Epidermal melanocyte (primary cell): ENCODE data around the gene ADGB.
"Not testable (repeated sequence)": the region's sequence is repeated elsewhere in the genome, so short reads cannot be mapped to it uniquely, and the experiment has no call there.

ENCODE experiments used
- DNase-seq: peaks from one replicate; pipeline ENCODE4 v3.0.0; 2011; ENCODE audit warnings: low spot score; ENCODE audit not compliant: insufficient read length

ADGB gene

GRCh38 chr6:146753306-146753705 lies 154.5 kb downstream of the ADGB start:
- no peak for DNase-seq

- no peak for DNase-seq
Measured at GRCh38 chr6:146767632-146768031, 168.9 kb downstream of the ADGB start.

DNA sequence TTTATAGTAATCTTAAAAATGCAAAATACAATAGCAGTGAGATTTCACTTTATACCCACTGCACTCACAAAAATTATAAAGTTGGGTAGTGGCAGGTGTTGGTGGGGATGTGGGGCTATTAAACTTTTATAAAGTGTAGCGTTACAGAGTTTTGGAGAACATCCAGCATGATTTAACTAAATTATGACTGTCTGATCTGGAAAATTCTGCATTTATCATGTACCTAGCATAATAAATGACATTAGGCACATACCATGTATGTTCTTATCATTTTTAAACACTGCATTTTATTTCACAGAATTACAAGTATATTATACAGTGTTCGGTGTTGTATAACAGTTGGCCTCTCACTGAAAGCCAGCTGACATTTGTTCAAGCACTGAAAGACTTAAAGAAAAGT lies 169.9 kb downstream of the ADGB start:
- no peak for DNase-seq

DNA sequence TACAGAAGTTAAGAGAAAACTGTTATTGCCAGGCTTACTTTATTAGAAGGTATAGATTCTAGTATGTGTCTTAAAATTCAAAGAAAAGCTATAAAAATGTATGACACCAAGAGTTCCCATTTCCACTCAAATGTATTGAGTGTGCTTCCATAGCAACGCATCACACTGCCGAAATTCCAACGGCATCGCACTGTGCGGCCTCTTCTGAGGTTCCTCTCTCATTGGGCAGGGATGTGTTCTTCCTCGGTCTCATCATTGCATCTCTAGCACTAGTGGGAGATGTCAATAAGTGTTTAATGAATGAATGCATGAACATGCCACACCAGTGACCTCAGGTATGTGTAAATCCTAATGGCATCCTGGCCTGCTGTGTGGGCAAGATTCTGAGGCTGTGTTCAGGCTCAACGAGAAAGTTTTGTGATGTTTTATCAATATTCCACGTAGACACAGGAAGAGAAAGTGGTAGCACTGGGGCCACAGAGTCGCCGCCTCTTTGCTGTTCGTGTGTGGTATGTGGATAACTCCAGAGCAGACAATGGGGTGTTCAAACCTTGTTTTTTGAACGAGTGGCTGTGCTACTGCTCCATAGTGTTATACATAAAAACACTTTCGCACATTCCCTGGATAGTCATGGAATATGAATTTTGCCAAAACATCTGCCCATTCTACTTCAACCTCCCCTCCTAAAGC lies 171.6 kb downstream of the ADGB start:
- DNase-seq: no peak

DNA sequence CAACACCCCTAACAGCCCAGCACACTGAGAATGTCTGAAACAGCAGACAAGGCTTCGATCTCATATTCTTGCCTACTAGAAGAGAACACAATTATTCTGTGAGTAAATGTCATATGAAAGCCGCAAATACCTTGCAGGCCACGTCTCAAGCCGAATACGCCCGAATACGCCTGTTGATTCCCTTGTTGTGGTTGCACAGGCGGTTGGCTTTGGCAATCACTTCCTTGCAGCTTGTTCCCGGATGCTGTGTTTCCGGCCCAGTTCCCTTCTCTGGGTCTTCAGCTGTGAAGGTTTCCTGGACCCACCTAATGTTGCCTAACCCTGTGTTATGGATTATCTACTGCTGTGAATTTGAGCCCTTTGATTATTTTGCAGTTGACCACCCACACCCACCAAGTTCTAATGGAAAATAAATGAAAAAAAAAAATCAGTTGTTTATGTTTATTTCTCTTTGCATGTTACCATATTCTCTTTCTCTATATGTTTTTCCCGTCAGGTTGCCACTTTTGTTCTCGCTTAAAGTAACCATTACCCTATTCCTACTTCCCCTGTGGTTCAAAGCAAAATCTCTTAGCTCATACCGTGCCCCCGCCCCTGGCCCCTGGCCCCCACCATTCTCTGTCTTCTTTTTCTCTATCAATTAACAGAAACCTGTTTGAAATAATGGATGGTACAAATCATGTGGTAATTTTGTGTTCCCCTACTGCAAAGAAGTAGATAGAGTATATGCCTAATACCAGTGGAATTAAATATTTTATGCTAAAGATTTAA lies 172.4 kb downstream of the ADGB start:
- no peak for DNase-seq

DNA sequence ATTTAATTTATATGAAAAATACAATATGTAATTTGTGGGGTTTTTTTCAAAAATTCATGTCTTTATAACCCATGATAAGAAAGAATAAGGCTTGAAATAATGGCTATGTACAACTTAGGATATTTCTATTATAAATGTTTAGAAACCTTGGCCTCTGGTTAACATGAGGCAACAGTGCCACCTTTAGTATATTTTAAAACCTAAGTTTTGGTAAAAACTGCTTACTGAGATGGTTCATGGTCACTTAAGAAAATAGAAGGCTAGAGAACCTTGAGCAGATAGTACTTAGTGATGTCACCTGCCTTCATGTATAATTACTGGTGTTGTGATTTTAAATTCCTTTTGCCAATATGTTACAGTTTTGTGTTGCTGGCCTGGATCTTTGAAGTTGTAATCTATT lies 176.4 kb downstream of the ADGB start:
- no peak for DNase-seq

GRCh38 chr6:146781836-146782235 lies 183.1 kb downstream of the ADGB start:
- DNase-seq: no peak

GRCh38 chr6:146785001-146785585 lies 186.3 kb downstream of the ADGB start:
- DNase-seq: no peak

DNA sequence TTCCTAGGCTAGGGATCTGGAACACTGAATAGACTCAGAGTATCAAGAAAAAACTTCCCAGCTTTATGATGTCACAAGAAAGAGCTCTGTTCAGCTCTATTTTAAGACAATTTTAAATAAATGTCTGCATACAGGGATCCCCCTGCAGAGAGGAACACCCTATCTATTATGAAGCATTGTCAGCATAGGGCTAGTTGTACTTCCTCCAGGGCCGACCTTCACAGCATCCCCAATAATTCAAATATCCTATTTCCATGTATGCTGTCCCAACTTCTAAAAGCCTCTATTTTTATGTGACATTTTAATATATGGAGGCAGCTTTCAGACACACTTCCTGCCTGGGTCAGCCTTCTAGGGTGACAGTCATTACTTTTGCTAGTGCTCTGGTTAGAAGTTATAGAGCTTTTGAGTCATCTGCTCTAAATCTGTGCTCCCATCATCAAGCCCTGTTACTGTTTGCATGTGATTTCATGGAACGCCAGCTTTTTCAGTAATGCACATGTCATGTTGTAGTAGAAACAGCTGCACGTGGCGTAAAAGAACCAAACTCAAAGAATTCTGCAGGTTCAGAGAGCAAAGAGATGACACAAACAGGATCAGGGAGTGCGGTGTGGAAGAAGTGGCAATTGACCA lies 189.2 kb downstream of the ADGB start:
- DNase-seq: no peak

DNA sequence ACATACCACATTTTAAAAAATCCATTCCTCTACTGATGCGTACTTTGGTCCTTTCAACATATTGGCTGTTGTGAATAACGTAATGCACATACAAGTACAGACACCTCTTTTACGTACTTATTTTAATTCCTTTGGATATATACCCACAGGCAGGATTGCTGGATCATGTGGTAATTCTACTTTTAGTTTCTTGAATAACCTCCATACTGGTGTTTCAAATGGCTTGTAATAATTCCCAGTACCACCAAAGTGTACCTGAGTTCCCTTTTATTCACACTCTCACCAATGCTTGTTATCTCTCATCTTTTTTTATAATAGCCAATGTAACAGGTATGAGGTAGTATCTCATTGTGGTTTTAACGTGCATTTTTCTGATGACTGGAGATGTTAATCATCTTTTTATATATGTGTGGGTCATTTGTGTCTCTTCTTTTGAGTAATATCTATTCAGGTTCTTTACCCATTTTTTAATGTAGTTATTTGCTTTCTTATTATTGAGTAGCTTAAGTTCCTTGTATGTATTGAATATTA lies 191.9 kb downstream of the ADGB start:
- no peak for DNase-seq

DNA sequence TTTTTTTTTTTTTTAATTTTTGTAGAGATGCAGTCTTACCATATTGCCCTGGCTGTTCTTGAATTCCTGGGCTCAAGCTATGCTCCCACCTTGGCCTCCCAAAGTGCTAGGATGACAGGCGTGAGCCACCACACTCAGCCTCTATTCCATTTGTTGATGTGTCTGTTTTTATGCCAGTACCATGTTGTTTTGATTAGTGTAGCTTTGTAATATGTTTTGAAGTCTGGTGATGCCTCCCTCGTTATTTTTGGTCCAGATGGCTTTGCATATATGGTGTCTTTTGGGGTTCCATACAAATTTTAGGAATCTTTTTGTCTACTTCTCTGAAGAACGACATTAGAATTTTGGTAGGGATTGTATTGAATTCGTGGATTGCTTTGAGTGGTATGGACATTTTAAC lies 193.2 kb downstream of the ADGB start:
- no peak for DNase-seq

DNA sequence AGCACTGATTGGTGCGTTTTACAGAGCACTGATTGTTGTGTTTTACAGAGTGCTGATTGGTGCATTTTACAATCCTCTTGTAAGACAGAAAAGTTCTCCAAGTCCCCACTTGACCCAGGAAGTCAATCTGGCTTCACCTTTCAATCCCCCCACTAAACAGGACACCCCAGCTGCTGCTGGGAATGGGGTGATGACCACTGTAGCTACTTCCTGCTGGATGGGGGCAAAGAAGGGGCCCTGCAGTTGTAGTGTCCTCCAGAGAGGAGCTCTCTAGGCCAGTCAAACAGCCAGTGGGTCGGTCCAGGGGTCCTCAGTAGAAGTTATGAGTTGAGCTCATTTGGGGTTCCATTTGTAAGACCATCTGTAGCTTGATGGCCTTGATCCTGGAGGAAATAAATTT lies 194.4 kb downstream of the ADGB start:
- not testable (repeated sequence) for DNase-seq

- no peak for DNase-seq
Measured at GRCh38 chr6:146795479-146796133, 196.8 kb downstream of the ADGB start.

DNA sequence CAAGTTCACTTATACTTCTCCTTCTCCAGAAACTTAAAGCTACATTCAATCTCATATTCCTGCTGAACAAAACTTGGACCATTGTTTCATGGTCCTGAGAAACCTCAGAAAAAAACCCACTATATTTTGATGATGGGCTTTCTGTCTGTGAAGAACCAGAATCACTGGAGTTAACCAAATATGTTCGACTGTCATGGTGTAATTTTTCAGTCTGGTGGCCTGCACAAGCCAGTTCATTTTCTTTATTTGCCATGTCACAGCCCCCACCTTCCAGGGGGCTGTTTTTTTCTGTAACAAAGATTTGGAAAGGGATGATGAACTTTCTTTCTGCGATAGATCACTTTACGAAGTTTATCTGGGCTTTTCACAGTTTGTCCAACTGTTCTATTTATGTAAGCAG lies 204.4 kb downstream of the ADGB start:
- DNase-seq: not testable (repeated sequence)

DNA sequence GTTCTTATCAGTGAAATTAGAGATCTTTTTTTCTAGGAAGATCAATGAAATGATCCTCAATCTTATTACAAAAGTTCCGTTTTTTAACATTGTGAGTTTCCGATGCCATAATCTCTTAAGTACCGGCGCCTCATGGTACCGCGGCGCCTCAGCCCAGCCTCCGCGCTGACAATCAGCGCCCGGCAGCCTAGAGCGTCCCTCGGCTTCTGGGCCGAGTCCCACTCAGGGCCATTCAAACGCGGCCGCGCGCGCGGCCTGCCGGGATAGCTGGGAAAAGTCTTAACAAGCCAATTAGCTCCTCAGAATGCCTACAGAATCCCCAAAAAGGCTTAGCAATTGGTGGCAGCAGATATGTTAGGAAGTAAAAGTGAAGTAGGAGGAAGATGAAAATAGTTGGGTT lies 204.8 kb downstream of the ADGB start:
- no peak for DNase-seq

DNA sequence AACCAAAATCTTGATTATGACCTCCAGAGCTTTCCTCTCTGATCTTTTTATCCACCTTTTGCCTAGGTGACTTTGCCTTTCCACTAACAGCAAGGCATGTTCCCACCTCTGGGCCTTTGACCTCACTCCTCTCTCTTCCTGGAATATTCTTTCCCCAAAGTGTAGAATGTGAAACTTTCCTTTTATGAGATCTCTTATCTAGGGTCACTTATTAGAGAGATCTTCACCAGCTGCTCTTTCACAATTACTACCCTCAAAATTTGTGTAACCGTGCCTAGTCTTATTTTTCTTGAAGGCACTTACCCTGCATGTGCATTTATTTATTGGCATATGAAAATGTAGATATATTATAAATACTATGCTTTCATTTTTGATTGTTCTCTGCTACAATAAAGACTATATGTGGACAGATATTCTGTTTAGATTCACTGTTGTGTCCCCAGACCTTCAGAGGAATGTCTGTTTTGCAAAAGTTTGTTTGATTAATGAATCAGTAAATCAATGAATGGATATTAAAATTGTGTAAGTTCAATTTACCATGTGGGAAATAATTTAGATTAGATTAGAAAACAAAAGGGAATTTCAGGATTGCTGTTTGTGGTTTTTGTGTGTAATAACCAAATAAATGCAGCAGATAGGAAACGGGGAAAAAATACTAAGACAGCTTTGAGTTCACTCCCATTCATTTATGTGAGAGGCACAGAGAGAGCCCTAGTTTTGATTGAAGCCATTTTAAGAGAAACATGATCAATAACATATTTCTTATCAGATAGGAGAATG lies 207.0 kb downstream of the ADGB start:
- no peak for DNase-seq

DNA sequence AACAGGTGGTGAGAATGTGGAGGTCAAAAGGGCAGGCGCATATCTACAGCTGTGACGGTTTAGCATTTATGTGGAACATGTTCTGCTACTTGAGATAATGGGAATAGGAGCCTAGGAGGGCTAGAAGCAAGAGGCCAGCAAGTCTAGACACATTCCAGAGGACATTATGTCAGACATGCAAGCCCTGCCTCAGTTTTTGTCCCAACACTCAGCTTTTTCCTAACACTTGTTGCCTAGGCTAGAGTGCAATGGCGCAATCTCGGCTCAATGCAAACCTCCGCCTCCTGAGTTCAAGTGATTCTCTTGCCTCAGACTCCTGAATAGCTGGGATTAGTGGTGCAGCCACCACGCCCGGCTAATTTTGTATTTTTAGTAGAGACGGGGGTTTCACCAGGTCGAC lies 210.2 kb downstream of the ADGB start:
- not testable (repeated sequence) for DNase-seq

GRCh38 chr6:146812811-146813321 lies 214.1 kb downstream of the ADGB start:
- not testable (repeated sequence) for DNase-seq

GRCh38 chr6:146813554-146813953 lies 214.8 kb downstream of the ADGB start:
- no peak for DNase-seq

- DNase-seq: no peak
Measured at GRCh38 chr6:146814148-146814750, 215.5 kb downstream of the ADGB start.
